Fibroblast of lung (primary cell): ENCODE results near the gene ZNF25.
"Not testable (repeated sequence)": the region's sequence is repeated elsewhere in the genome, so short reads cannot be mapped to it uniquely, and the experiment has no call there.

Source experiments
- EZH2 ChIP-seq: IDR thresholded peaks from 2 replicates; pipeline ENCODE4 v1.5.1; 2012; ENCODE audit warnings: low read length, control low read depth, mild to moderate bottlenecking; ENCODE audit errors: missing control alignments
- TF ChIP-seq, protein P1 (sequence below), 2 donors: IDR thresholded peaks in 1 of 2; conservative IDR thresholded peaks in 1 of 2; 1 replicate in 1 of 2; 2 replicates in 1 of 2; pipeline ENCODE4 v1.5.1; 2011 to 2012; ENCODE audit warnings: low read length in 2 of 2, control low read depth in 1 of 2, inconsistent platforms in 1 of 2, low read depth in 1 of 2, mild to moderate bottlenecking in 1 of 2

DNA sequence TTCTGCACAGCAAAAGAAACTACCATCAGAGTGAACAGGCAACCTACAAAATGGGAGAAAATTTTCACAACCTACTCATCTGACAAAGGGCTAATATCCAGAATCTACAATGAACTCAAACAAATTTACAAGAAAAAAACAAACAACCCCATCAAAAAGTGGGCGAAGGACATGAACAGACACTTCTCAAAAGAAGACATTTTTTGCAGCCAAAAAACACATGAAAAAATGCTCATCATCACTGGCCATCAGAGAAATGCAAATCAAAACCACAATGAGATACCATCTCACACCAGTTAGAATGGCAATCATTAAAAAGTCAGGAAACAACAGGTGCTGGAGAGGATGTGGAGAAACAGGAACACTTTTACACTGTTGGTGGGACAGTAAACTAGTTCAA is 24.0 kb upstream of the ZNF25 start:
- TF ChIP-seq, protein P1, sequence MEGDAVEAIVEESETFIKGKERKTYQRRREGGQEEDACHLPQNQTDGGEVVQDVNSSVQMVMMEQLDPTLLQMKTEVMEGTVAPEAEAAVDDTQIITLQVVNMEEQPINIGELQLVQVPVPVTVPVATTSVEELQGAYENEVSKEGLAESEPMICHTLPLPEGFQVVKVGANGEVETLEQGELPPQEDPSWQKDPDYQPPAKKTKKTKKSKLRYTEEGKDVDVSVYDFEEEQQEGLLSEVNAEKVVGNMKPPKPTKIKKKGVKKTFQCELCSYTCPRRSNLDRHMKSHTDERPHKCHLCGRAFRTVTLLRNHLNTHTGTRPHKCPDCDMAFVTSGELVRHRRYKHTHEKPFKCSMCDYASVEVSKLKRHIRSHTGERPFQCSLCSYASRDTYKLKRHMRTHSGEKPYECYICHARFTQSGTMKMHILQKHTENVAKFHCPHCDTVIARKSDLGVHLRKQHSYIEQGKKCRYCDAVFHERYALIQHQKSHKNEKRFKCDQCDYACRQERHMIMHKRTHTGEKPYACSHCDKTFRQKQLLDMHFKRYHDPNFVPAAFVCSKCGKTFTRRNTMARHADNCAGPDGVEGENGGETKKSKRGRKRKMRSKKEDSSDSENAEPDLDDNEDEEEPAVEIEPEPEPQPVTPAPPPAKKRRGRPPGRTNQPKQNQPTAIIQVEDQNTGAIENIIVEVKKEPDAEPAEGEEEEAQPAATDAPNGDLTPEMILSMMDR (conservative IDR thresholded peaks at IDR 0.05 in 1 of 2, IDR thresholded peaks at IDR 0.05 in 1 of 2; ENCODE audit: low read depth in 1 of 2, low read length in 2 of 2): not testable (repeated sequence)
- not testable (repeated sequence) for TF ChIP-seq EZH2
